ENCODE results near the gene FIS1. TPM values are rescaled to one million over a fixed set of nuclear protein-coding genes. Genes with fewer than 3 reads are reported as not detected.

FIS1 gene
- total RNA-seq, 1 donor from 2014 or later = 140 TPM

GRCh38 chr7:101238226-101239182 is 6.4 kb downstream of the FIS1 start:
- no peaks in the 10 kb centered on the region for H3K27me3 ChIP-seq (ENCODE audit: insufficient read depth, low read length)
- H3K9ac ChIP-seq (ENCODE audit: low read length) = peak overlapping the region; percentile 10
- peaks cover 2% of the 10 kb centered on the region for H3K4me1 ChIP-seq (ENCODE audit: insufficient read depth, low read length)
- Mint-ChIP-seq H3K4me1 (ENCODE audit: low read depth, unreplicated experiment) (peaks cover 5% of the 10 kb centered on the region), H3K36me3 (ENCODE audit: low read depth, unreplicated experiment) (peaks cover 6% of the 10 kb centered on the region), H3K27me3 (ENCODE audit: low read depth, unreplicated experiment) (no peaks in the 10 kb centered on the region), H3K9me3 (ENCODE audit: unreplicated experiment) (no peaks in the 10 kb centered on the region), H3K27ac (ENCODE audit: unreplicated experiment) (peak overlapping the region; percentile 31), H3K4me3 (ENCODE audit: unreplicated experiment) (peak overlapping the region; percentile 3)
- H3K27ac ChIP-seq (ENCODE audit: low read depth, low read length) = no peak overlapping the region
- peak overlapping the region; percentile 19 for H3K4me2 ChIP-seq (ENCODE audit: low read length)
- peaks cover 24% of the 10 kb centered on the region for H3K79me2 ChIP-seq (ENCODE audit: insufficient read depth, low read length)
- H2AFZ ChIP-seq (ENCODE audit: low read depth, low read length) = no peak overlapping the region
- DNase-seq (ENCODE audit: low read depth) = no peak
- TF ChIP-seq CTCF (IDR thresholded peaks at IDR 0.05; ENCODE audit: insufficient read depth, low read depth, low read length) (no peak), EZH2 (IDR thresholded peaks at IDR 0.05; ENCODE audit: insufficient read depth, low read length) (no peak)
- peaks cover 57% of the 10 kb centered on the region for H4K20me1 ChIP-seq (ENCODE audit: insufficient read depth, low read length)
- FAIRE-seq = no peak
- H3K9me3 ChIP-seq (ENCODE audit: insufficient read depth, low read depth, low read length) = no peaks in the 10 kb centered on the region
- no peak overlapping the region for H3K4me3 ChIP-seq (ENCODE audit: insufficient read depth, low read depth, low read length)
- peaks cover 2% of the 10 kb centered on the region for H3K36me3 ChIP-seq (ENCODE audit: insufficient read depth, low read length)

- FAIRE-seq (no peak), DNase-seq (ENCODE audit: low read depth) (no peak)
- Mint-ChIP-seq H3K4me3 (ENCODE audit: unreplicated experiment) (peak within 1 kb of the TSS; percentile 3), H3K27ac (ENCODE audit: unreplicated experiment) (peak within 1 kb of the TSS; percentile 31), H3K27me3 (ENCODE audit: low read depth, unreplicated experiment) (no peaks in the 10 kb centered on the region), H3K9me3 (ENCODE audit: unreplicated experiment) (no peaks in the 10 kb centered on the region), H3K4me1 (ENCODE audit: low read depth, unreplicated experiment) (peaks cover 3% of the 10 kb centered on the region), H3K36me3 (ENCODE audit: low read depth, unreplicated experiment) (peaks cover 8% of the 10 kb centered on the region)
- TF ChIP-seq CTCF (IDR thresholded peaks at IDR 0.05; ENCODE audit: insufficient read depth, low read depth, low read length) = no peak
- TF ChIP-seq EZH2 (IDR thresholded peaks at IDR 0.05; ENCODE audit: insufficient read depth, low read length) = no peak
- Histone ChIP-seq H3K27me3 (ENCODE audit: insufficient read depth, low read length) (no peaks in the 10 kb centered on the region), H2AFZ (ENCODE audit: low read depth, low read length) (no peak within 1 kb of the TSS), H3K4me3 (ENCODE audit: insufficient read depth, low read depth, low read length) (no peak within 1 kb of the TSS), H3K9ac (ENCODE audit: low read length) (peak within 1 kb of the TSS; percentile 10), H3K9me3 (ENCODE audit: insufficient read depth, low read depth, low read length) (no peaks in the 10 kb centered on the region), H3K79me2 (ENCODE audit: insufficient read depth, low read length) (peaks cover 15% of the 10 kb centered on the region), H3K27ac (ENCODE audit: low read depth, low read length) (no peak within 1 kb of the TSS), H4K20me1 (ENCODE audit: insufficient read depth, low read length) (peaks cover 54% of the 10 kb centered on the region), H3K36me3 (ENCODE audit: insufficient read depth, low read length) (no peaks in the 10 kb centered on the region), H3K4me2 (ENCODE audit: low read length) (peak within 1 kb of the TSS; percentile 19), H3K4me1 (ENCODE audit: insufficient read depth, low read length) (no peaks in the 10 kb centered on the region)
These were observed 7.4 kb downstream of the FIS1 start, which contains the start of gene CLDN15 for GRCh38 chr7:101237206-101238067. CLDN15 (minus strand) TSS chr7:101237802; CDS start chr7:101237581, 221 bp downstream.

Data from astrocyte (in vitro differentiated cells and primary cell).